ENCODE data around the gene AKAP10. TPM values are rescaled to one million over a fixed set of nuclear protein-coding genes. Genes with fewer than 3 reads are reported as not detected.
"Not testable (repeated sequence)": the region's sequence is repeated elsewhere in the genome, so short reads cannot be mapped to it uniquely, and the experiment has no call there.

The AKAP10 gene, protein sequence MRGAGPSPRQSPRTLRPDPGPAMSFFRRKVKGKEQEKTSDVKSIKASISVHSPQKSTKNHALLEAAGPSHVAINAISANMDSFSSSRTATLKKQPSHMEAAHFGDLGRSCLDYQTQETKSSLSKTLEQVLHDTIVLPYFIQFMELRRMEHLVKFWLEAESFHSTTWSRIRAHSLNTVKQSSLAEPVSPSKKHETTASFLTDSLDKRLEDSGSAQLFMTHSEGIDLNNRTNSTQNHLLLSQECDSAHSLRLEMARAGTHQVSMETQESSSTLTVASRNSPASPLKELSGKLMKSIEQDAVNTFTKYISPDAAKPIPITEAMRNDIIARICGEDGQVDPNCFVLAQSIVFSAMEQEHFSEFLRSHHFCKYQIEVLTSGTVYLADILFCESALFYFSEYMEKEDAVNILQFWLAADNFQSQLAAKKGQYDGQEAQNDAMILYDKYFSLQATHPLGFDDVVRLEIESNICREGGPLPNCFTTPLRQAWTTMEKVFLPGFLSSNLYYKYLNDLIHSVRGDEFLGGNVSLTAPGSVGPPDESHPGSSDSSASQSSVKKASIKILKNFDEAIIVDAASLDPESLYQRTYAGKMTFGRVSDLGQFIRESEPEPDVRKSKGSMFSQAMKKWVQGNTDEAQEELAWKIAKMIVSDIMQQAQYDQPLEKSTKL
- total RNA-seq, result 10 to 100 TPM; 12.2 to 17.0 (median 14.2) TPM
- polyA plus RNA-seq, result 1 to 10 TPM; 3.7 to 8.0 TPM
- long read RNA-seq, donor 1, full-length matches to known transcripts, result 9 of 18 reads
- long read RNA-seq, donor 1, partial matches to known transcripts, result 1 of 18 reads
- long read RNA-seq, donor 1, other reads (novel, unspliced or antisense), result 8 of 18 reads
- long read RNA-seq, donor 2, full-length matches to known transcripts, result 17 of 23 reads
- long read RNA-seq, donor 2, partial matches to known transcripts, result 3 of 23 reads
- long read RNA-seq, donor 2, other reads (novel, unspliced or antisense), result 3 of 23 reads
- long read RNA-seq, donor 3, full-length matches to known transcripts, result 12 of 23 reads
- long read RNA-seq, donor 3, partial matches to known transcripts, result 2 of 23 reads
- long read RNA-seq, donor 3, other reads (novel, unspliced or antisense), result 9 of 23 reads

DNA sequence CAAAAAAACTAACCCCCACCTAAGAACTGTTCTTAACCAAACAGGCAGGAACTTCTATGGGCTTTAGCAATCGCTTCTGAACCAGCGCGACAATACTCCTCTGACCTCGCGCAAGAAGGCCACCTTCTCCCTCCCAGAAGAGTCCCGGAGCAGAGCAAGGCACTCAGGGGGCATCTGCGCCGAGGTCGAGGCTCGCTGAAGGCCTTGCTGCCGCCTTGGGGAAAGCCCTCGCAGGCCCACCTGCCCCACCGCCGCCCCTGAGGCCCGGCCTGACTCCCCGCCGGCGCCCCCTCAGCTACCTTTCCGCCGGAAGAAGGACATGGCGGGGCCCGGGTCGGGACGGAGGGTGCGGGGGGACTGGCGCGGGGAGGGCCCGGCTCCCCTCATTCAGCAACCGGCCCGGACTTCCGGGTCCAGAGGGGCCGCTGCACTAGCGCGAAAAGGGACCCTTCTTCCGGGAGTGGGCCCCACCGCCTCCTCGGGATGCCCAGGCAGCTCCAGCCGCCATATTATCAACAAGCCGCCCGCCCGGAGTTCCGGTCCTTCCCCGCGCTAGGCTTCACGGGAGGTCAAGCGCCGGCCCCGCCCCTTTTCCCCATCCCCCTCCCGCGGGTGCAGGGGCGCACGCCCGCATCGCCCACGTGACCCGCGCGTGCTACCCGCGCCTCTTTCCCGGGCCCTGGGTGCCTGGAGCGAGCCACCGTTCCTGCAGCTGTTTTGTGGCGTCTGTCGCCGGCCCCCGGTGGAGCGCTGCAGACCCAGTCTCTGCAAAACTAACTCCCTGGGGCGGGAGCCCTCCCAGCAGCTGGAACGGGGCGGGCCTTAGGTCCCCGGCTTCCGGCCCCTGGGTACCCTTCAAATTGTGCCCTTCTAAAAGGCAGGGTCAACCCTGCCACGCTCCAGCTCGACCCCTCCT lies at the start of gene AKAP10:
TSS of gene AKAP10 (minus strand) at position 536 of the 916 bp plus-strand sequence. CDS start at position 387, 149 bp downstream.
- TF ChIP-seq, protein P1, sequence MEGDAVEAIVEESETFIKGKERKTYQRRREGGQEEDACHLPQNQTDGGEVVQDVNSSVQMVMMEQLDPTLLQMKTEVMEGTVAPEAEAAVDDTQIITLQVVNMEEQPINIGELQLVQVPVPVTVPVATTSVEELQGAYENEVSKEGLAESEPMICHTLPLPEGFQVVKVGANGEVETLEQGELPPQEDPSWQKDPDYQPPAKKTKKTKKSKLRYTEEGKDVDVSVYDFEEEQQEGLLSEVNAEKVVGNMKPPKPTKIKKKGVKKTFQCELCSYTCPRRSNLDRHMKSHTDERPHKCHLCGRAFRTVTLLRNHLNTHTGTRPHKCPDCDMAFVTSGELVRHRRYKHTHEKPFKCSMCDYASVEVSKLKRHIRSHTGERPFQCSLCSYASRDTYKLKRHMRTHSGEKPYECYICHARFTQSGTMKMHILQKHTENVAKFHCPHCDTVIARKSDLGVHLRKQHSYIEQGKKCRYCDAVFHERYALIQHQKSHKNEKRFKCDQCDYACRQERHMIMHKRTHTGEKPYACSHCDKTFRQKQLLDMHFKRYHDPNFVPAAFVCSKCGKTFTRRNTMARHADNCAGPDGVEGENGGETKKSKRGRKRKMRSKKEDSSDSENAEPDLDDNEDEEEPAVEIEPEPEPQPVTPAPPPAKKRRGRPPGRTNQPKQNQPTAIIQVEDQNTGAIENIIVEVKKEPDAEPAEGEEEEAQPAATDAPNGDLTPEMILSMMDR (IDR thresholded peaks at IDR 0.05), result no peak
- peaks cover 0 to 55% (median 29%) of the 10 kb centered on the region in 9 donors for H3K4me1 ChIP-seq
- peak within 1 kb of the TSS; percentile 69 to 99 (median 88) for H3K4me3 ChIP-seq
- WGBS, 2 donors, result 0 to 1% methylated on average over 74 to 75 of the region's 75 CpGs
- DNase-seq (peak; percentile 95 to 96), ATAC-seq (peak; percentile 96 to 98 (median 97))
- no peaks in the 10 kb centered on the region for H3K27me3 ChIP-seq
- intact Hi-C loops (cut with DNase I), result no loop called here
- peak within 1 kb of the TSS; percentile 74 to 98 (median 94) for H3K27ac ChIP-seq
- H3K9me3 ChIP-seq, result no peaks in the 10 kb centered on the region
- peaks cover 0 to 13% (median 0%) of the 10 kb centered on the region in 9 donors for H3K36me3 ChIP-seq

DNA sequence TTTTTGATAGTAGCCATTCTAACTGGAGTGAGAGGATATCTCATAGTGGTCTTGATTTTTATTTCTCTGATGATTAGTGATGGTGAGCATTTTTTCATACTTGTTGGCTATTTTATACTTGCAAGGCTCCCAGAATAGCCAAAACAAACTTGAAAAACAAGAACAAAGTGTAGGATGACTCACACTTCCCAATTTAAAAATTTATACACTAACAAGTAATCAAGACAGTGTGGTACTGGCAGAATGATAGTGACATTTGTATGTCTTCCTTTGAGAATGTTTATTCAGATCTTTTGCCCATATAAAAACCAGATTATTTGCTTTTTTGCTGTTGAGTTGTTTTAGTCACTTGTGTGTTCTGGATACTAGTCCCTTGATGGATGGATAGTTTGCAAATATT lies 49.3 kb upstream of the AKAP10 start:
- H3K4me3 ChIP-seq, result no peak overlapping the region
- DNase-seq (no peak), ATAC-seq (no peak)
- no peak overlapping the region for H3K27ac ChIP-seq
- H3K36me3 ChIP-seq, result no peaks in the 10 kb centered on the region
- no peaks in the 10 kb centered on the region for H3K27me3 ChIP-seq
- H3K9me3 ChIP-seq, result peaks cover 0 to 25% (median 0%) of the 10 kb centered on the region in 11 donors
- intact Hi-C loops (cut with DNase I), result no loop called here
- TF ChIP-seq, protein P1 (IDR thresholded peaks at IDR 0.05), result no peak
- peaks cover 0 to 14% (median 0%) of the 10 kb centered on the region in 9 donors for H3K4me1 ChIP-seq

DNA sequence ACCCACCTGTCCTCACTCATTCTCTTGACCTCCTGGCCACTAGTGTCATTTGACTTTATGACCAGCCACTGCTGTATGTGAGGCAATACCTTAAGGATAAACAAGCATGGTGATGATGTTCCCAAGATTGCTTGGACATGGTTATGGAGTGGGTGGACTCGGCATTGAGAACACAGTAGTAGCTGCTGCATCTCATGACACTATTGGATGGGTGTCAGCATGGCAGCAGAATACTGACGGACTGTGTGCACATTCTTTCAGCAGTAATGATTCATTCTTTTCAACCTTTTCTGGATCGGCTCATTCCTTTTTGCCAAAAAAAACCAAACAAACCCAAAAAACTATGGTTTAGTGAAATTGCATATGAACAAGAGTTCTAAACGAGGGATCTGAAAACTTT lies 45.1 kb upstream of the AKAP10 start:
- Histone ChIP-seq H3K27ac (no peak overlapping the region), H3K9me3 (peaks cover 0 to 10% (median 0%) of the 10 kb centered on the region in 11 donors), H3K4me1 (peaks cover 0 to 11% (median 0%) of the 10 kb centered on the region in 9 donors), H3K36me3 (peaks cover 0 to 15% (median 0%) of the 10 kb centered on the region in 9 donors), H3K4me3 (no peak overlapping the region), H3K27me3 (no peaks in the 10 kb centered on the region)
- 84 to 90% methylated on average over 4 of the region's 4 CpGs for WGBS, 2 donors
- DNase-seq (no peak), ATAC-seq (no peak)
- TF ChIP-seq, protein P1 (IDR thresholded peaks at IDR 0.05), result no peak
- intact Hi-C loops (cut with DNase I), result no loop called here

DNA sequence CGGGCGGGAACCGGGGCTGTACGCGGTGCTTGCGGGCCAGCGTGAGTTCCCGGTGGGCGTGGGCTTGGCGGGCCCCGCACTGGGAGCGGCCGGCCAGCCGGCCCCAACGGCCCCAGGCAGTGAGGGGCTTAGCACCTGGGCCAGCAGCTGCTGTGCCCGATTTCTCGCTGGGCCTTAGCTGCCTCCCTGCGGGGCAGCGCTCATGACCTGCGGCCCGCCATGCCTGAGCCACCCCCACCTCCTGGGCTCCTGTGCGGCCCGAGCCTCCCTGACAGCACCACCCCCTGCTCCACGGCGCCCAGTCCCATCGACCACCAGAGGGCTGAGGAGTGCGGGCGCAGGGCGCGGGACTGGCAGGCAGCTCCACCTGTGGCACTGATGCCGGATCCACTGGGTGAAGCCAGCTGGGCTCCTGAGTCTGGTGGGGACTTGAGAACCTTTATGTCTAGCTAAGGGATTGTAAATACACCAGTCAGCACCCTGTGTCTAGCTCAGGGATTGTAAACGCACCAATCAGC lies 38.9 kb upstream of the AKAP10 start:
- H3K4me3 ChIP-seq, ATAC-seq: not testable (repeated sequence)

More for the DNA sequence above, 38.9 kb upstream of the AKAP10 start:
- H3K4me1 ChIP-seq, H3K27me3 ChIP-seq, H3K9me3 ChIP-seq, H3K27ac ChIP-seq, DNase-seq: not testable (repeated sequence)
- 97% methylated on average over 32 of the region's 32 CpGs for WGBS, 2 donors
- H3K36me3 ChIP-seq, result peaks cover 0 to 22% (median 0%) of the 10 kb centered on the region in 9 donors
- intact Hi-C loops (cut with DNase I), result loop anchor here in 1 of 10 donors (10.0 kb wide), 1 partner anchor 48 kb away; no protein-coding TSS in a partner anchor
